ENCODE results near the gene DIRAS1. TPM values are rescaled to one million over a fixed set of nuclear protein-coding genes. Genes with fewer than 3 reads are reported as not detected.

The DIRAS1 gene
- total and polyA plus RNA-seq, 2 experiments from 2014 or later = 2.8 to 18.6 TPM

GRCh38 chr19:2679439-2679838 is 41.7 kb downstream of the DIRAS1 start:
- Mint-ChIP-seq H3K4me1 (peaks cover 14% of the 10 kb centered on the region), H3K9me3 (peaks cover 3% of the 10 kb centered on the region; the same call in 2 of the 3 replicates), H3K27me3 (ENCODE audit: insufficient read depth, low read depth, poor library complexity) (peaks cover 17% of the 10 kb centered on the region), H3K4me3 (no peak overlapping the region), H3K36me3 (ENCODE audit: low read depth) (peaks cover 5% of the 10 kb centered on the region; the same call in 2 of the 3 replicates), H3K27ac (no peak overlapping the region)
- Histone ChIP-seq H4K20me1 (replicated peaks; ENCODE audit: insufficient read depth) (no peaks in the 10 kb centered on the region; the same call in 1 of the 2 replicates), H3K79me2 (replicated peaks; ENCODE audit: insufficient read depth) (no peaks in the 10 kb centered on the region), H3K27me3 (ENCODE audit: insufficient read depth) (no peaks in the 10 kb centered on the region), H3K4me1 (ENCODE audit: insufficient read depth) (peaks cover 13% of the 10 kb centered on the region), H2AFZ (no peak overlapping the region), H3K36me3 (ENCODE audit: insufficient read depth) (no peaks in the 10 kb centered on the region), H3K27ac (ENCODE audit: low read depth) (no peak overlapping the region), H3K4me2 (no peak overlapping the region), H3K4me3 (no peak overlapping the region), H3K9me2 (ENCODE audit: insufficient read depth) (no peaks in the 10 kb centered on the region), H3F3A (replicated peaks; ENCODE audit: low read depth) (peaks cover 7% of the 10 kb centered on the region)
- TF ChIP-seq ZNF331 (CRISPR knock-in tag; IDR thresholded peaks at IDR 0.05; ENCODE audit: low read depth) (no peak), POLR2AphosphoS5 (IDR thresholded peaks at IDR 0.05; ENCODE audit: low read depth) (no peak), CREB1 (CRISPR knock-in tag; IDR thresholded peaks at IDR 0.05; ENCODE audit: low read depth) (no peak), ZNF114 (CRISPR knock-in tag; IDR thresholded peaks at IDR 0.05) (no peak), CTCF (conservative IDR thresholded peaks at IDR 0.05; ENCODE audit: low read depth in 2 of 2) (no peak), ETS1 (IDR thresholded peaks at IDR 0.05) (no peak), REST (IDR thresholded peaks at IDR 0.05; ENCODE audit: unreplicated experiment) (no peak), STAT1 (IDR thresholded peaks at IDR 0.05; ENCODE audit: unreplicated experiment) (no peak), EZH2 (IDR thresholded peaks at IDR 0.05; ENCODE audit: low read depth, unreplicated experiment) (no peak), NANOG (IDR thresholded peaks at IDR 0.05; ENCODE audit: borderline replicate concordance) (no peak), EZH2phosphoT487 (IDR thresholded peaks at IDR 0.05; ENCODE audit: unreplicated experiment) (no peak)
- TF ChIP-seq, protein P1, sequence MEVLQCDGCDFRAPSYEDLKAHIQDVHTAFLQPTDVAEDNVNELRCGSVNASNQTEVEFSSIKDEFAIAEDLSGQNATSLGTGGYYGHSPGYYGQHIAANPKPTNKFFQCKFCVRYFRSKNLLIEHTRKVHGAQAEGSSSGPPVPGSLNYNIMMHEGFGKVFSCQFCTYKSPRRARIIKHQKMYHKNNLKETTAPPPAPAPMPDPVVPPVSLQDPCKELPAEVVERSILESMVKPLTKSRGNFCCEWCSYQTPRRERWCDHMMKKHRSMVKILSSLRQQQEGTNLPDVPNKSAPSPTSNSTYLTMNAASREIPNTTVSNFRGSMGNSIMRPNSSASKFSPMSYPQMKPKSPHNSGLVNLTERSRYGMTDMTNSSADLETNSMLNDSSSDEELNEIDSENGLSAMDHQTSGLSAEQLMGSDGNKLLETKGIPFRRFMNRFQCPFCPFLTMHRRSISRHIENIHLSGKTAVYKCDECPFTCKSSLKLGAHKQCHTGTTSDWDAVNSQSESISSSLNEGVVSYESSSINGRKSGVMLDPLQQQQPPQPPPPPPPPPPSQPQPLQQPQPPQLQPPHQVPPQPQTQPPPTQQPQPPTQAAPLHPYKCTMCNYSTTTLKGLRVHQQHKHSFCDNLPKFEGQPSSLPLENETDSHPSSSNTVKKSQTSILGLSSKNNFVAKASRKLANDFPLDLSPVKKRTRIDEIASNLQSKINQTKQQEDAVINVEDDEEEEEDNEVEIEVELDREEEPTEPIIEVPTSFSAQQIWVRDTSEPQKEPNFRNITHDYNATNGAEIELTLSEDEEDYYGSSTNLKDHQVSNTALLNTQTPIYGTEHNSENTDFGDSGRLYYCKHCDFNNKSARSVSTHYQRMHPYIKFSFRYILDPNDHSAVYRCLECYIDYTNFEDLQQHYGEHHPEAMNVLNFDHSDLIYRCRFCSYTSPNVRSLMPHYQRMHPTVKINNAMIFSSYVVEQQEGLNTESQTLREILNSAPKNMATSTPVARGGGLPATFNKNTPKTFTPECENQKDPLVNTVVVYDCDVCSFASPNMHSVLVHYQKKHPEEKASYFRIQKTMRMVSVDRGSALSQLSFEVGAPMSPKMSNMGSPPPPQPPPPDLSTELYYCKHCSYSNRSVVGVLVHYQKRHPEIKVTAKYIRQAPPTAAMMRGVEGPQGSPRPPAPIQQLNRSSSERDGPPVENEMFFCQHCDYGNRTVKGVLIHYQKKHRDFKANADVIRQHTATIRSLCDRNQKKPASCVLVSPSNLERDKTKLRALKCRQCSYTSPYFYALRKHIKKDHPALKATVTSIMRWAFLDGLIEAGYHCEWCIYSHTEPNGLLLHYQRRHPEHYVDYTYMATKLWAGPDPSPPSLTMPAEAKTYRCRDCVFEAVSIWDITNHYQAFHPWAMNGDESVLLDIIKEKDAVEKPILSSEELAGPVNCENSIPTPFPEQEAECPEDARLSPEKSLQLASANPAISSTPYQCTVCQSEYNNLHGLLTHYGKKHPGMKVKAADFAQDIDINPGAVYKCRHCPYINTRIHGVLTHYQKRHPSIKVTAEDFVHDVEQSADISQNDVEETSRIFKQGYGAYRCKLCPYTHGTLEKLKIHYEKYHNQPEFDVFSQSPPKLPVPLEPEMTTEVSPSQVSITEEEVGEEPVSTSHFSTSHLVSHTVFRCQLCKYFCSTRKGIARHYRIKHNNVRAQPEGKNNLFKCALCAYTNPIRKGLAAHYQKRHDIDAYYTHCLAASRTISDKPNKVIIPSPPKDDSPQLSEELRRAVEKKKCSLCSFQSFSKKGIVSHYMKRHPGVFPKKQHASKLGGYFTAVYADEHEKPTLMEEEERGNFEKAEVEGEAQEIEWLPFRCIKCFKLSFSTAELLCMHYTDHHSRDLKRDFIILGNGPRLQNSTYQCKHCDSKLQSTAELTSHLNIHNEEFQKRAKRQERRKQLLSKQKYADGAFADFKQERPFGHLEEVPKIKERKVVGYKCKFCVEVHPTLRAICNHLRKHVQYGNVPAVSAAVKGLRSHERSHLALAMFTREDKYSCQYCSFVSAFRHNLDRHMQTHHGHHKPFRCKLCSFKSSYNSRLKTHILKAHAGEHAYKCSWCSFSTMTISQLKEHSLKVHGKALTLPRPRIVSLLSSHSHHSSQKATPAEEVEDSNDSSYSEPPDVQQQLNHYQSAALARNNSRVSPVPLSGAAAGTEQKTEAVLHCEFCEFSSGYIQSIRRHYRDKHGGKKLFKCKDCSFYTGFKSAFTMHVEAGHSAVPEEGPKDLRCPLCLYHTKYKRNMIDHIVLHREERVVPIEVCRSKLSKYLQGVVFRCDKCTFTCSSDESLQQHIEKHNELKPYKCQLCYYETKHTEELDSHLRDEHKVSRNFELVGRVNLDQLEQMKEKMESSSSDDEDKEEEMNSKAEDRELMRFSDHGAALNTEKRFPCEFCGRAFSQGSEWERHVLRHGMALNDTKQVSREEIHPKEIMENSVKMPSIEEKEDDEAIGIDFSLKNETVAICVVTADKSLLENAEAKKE (CRISPR knock-in tag; IDR thresholded peaks at IDR 0.05) = no peak
- DNase-seq (ENCODE audit: low spot score) (no peak), ATAC-seq (no peak)

All from GM23338 (cell line).